ENCODE results near the gene ARMH3.
A peak's percentile ranks its signal among the peaks of the same experiment; 100 is the strongest.

ARMH3 gene

GRCh38 chr10:101935431-101935830 is 120.5 kb downstream of the ARMH3 start:
- no peak for DNase-seq

DNA sequence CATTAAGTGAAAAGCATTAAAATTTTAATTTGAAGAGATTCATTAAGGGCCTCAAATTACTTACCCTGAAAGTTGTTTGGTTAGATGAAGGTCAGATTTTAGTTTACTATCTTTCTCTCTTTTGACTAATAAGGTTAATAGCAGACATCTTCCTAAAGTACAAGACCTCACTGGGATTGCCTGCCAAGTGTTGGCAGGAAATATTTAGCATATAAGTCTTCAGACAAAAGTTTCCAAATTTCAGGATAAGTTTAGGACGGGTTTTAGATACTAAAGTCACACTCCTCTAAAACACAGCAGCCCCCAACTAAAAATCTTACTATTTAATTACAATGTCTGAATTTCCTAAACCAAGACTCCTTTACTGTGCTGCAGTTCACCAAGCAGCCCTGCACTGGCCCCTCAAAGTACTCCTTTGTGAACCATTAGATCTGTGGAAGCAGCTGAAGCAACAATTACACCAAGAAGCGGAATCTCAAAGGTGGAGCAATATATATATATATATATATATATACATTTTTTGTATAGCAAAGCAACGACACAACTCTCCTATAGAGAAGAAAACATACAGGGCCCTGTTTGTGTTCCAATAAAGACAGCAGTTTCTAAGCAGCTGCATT is 121.2 kb downstream of the ARMH3 start:
- DNase-seq: no peak

DNA sequence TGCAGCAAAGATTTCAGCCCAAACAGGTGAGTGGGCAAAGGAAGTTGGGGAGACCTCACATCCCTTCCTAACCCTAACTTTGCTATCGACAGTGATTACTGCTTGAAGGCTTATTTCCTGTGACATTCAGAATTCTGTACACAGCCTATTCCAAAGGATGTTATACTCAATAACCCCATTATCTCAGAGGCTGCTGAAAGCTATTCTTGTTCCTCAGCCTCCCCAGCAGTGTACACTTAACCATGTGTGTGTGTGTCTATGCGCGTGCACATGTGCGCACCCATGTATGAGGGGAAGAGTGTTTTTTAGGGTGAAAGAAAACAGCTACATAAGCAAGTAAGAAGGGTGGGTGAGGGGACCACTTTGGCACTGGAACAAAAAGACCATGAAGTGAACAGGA is 122.0 kb downstream of the ARMH3 start:
- no peak for DNase-seq

GRCh38 chr10:101932183-101932582 is 123.8 kb downstream of the ARMH3 start:
- no peak for DNase-seq

GRCh38 chr10:101925027-101925426 is 130.9 kb downstream of the ARMH3 start:
- DNase-seq: no peak

DNA sequence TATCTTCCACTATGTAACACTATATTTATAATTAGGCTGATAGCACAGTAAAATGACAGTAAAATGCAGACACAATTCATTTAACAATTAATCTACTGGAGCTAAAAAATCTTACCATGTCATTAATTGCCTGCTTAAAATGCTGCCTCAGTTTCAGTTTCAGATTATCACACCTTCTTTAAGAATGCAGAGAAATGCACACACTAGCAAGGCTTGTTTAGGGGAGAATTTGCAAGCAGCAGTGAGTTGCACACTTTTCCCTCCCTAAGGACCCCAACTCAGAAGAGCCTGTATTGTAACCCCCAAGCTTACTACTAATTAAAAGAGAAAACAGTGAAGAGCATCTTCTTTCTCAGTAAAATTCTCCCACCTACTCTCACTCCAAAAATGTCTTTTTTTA is 132.7 kb downstream of the ARMH3 start:
- DNase-seq: no peak

GRCh38 chr10:101922846-101923245 is 133.1 kb downstream of the ARMH3 start:
- no peak for DNase-seq

DNA sequence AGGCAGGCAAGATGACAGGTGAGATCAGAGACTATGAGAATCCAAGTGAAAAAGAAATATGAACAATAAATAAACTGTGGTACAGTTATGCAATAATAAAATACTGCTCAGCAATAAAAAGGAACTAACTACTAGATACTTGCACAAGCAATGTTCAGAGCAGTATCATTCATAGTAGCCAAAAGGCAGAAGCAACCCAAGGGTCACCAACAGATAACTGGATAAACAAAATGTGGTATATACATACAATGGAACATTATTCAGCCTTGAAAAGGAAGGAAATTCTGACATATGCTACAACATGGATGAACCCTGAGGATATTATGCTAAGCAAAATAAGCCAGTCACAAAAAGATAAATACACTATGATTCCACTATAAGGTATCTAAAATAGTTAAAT is 135.4 kb downstream of the ARMH3 start:
- DNase-seq: no peak

GRCh38 chr10:101919026-101919770 is 136.8 kb downstream of the ARMH3 start:
- no peak for DNase-seq

DNA sequence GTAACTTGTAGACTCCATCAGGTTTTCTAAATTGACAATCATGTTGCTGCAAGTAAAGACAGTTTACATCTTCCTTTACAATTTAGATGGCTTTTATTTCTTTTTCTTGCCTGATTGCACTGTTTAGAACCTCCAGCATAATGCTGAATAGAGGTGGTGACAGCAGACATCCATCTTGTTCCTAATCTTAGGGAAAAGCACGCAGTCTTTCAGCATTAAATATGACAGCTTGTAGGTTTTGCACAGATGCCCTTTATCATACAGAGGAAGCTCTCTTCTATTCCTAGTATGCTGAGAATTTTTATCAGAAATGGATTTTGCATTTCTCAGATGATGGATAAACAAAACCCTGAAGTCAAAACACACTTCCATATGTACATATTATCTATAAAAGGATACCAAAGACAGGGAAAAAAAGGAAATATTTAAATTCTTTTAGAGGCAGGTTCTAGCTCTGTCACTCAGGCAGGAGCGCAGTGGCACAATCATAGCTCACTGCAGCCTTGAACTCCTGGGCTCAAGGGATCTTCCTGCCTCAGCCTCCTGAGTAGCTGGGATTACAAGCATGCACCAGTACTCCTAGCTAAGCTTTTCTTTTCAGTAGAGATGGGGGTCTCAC is 143.3 kb downstream of the ARMH3 start:
- no peak for DNase-seq

DNA sequence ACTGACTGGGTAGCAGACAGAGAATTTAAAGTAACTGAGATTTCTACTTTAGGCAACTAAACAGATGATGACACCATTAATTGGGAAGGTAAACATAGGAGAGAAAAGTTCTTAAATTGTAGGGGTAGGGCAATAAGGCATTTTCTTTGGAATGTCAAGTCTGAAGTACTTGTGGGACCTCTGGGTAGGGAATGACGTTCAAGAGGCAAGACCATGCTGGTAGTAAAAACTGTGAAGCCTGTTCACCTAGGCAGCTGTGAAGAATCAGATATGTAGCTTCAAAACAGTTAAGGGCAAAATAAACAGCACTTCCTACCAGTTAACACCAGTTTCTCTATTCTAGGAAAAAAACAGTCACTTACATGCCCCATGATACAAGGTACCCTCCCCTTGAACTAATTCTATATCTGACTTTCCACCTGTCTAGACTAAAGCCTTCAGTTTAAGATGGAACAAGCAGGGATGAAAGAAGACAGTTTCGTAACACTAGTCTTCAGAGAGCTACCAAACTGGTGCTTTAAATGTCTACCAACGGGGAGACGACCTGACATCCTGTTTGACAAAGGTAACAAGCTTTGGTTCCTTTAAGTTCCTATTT is 149.3 kb downstream of the ARMH3 start:
- DNase-seq: no peak

- DNase-seq: no peak
Measured at GRCh38 chr10:101905251-101905650, 150.7 kb downstream of the ARMH3 start.

- peak; percentile 49 for DNase-seq
Measured at GRCh38 chr10:101903827-101904550, 152.0 kb downstream of the ARMH3 start.

DNA sequence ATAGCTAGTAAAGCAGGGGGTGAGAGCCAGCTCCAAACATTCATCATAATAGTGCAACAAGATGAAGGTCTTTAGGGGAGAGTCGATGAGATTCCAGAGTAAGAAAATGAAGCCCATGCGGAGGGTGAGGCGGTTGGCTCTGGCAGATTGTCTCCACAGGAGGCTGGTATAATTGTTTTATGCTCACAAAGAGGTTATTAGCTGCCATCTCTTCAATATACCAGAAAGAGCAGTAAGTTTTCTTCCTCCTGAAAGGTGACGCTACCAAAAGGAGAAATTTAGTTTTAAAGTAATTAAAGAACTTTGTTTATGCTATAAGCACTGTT is 153.2 kb downstream of the ARMH3 start:
- DNase-seq: peak; percentile 77

GRCh38 chr10:101902032-101902819 is 153.7 kb downstream of the ARMH3 start:
- DNase-seq: peak; percentile 77

DNA sequence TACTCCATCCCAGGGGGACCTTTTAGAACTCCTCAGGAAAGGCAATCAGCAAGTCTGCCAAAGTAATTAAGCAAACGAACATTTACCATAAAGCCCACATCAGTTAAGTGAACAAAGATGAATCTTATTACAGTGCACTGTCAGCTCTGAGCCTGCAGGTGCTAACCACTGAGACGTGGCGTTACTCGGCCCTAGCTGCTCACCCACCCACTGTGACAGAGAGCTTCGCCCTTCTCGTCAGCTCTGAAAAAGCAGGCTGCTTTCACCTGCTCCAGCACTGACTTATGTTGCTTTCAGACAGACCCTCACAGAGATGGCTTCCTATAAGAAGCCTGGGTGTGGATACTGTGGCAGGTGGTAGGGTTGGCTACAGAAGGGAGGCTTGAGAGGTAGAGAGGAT is 154.6 kb downstream of the ARMH3 start:
- peak; percentile 86 for DNase-seq

- no peak for DNase-seq
Measured at GRCh38 chr10:101897633-101898032, 158.3 kb downstream of the ARMH3 start.

- no peak for DNase-seq
Measured at GRCh38 chr10:101896225-101896877, 159.6 kb downstream of the ARMH3 start.

- DNase-seq: no peak
Measured at GRCh38 chr10:101895781-101896180, 160.2 kb downstream of the ARMH3 start.

DNA sequence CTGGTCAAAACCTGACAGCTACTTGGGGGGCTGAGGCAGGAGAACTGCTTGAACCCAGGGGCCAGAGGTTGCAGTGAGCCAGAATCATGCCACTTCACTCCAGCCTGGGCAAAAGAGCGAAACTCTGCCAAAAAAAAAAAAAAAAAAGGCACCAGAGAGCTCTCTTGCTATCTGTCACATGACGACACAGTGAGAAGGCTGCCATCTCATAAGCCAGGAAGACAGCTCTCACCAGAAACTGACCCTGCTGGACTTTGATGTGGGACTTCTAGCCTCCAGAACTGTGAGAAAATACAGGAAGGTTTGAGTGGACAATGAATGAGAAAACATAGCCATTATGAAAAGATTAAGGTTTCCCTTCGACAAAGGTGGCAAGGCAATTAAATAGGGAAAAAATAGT is 161.2 kb downstream of the ARMH3 start:
- no peak for DNase-seq

GRCh38 chr10:101894266-101894665 is 161.7 kb downstream of the ARMH3 start:
- peak; percentile 3 for DNase-seq

DNA sequence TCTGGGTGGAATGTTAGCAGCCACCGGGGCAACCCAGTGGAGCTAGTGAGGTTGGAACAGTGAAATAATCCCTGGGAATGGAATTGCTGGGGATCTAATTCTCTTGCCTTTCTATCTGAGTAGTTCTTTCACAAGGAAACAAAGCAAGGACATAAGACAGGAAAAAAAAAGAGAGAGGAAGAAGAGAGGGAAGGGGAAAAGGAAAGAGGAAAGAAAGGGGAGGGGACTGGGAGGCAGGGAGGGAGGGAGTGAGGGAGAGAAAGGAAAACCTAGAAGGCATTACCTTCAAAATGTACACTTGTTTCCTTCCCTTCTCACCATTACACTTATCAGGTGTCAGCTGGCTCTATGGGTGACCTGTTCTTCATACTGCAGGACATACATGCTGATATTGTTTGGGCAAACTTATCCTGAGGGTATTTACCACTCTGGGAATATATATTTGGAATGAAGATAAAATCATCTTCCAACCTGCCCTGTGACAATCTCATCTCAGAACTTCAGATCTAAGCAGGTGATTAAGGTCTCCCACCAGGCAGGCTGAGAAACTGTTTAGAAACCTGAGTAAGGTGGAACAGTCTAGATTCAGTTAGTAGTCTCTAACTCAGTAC is 162.4 kb downstream of the ARMH3 start:
- DNase-seq: no peak
